Activated T-cell treated with anti-CD3 and anti-CD28 coated beads for 48 hours (primary cell): ENCODE data around the gene CRABP2.

Experiments used
- DNase-seq: peaks from one replicate; pipeline ENCODE4 v3.0.0-alpha.2; 2020; ENCODE audit warnings: low read depth

Gene CRABP2

GRCh38 chr1:156668801-156669637 is 36.4 kb downstream of the CRABP2 start:
- DNase-seq = no peak

- no peak for DNase-seq
These were observed 37.2 kb downstream of the CRABP2 start for GRCh38 chr1:156667968-156668709.

DNA sequence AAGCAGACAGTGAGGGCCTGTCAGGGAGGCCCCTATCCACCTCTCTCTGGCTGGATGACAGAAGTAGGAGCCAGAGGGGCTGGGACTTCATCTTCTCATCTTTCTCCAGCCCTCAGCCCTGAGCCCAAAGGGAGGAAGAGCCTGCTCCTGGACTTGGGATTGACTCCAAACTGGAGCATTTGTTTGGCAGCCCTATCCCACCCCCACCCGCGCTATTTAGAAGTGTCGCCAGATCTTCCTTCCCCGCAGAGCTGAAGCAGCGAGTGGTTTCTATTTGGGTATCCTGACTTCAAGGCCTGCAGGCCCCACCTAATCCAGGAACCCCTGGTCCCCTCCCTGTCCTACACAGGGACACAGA is 37.8 kb downstream of the CRABP2 start:
- no peak for DNase-seq

DNA sequence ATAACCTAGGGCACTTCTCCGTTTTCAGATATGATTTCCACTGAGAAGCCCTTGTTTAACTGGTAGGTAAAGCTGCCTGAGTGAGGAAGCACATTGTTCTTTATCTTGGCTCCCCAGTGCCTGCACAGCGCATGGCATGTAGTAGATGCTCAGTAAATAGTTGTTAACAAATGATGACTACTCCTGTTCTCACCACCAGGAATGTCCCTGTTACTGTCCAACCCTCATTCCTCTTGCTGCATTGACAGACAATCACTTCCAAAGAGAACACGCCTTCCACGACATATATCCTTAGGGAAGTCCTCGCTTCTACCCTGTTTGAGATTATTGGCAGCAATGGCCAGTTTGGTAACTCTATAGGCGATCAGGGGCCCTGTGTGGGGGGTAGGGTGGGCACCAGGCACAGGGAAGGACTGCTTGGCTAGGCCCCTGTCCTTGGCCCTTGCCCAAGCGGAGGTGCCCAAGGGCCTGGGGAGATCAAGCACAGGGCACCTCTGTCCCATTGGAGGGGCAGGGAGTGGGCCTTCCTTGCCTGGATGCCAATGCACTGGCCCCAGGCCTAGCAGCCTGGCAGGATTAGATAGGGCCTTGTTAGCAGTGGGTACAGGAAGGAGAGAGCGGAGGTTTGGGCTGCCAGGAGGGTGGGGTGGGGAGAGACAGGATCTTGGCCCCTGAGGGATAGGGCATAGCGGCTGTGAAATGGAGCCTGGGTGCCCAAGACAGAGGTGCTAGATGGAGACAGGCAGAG is 38.3 kb downstream of the CRABP2 start:
- DNase-seq = no peak

DNA sequence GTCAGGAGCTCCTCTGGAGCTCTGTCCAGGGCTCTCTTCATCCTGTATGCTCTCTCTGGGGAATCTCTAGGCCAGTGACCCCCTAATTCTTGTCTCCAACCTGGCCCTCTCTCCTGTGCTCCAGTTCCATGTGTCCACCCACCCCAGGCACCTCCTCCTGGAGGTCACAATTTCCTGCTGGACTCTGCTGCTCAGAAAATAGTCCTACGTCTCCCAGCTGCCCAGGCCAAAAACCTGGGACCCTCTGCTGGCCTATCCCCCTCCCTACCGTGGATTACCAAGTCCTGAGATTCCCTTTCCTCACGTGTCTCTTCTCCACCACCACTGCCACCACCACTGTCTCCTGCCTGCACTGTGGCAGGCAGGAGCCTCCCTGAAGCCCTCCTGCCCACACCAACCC is 39.8 kb downstream of the CRABP2 start:
- DNase-seq = no peak

DNA sequence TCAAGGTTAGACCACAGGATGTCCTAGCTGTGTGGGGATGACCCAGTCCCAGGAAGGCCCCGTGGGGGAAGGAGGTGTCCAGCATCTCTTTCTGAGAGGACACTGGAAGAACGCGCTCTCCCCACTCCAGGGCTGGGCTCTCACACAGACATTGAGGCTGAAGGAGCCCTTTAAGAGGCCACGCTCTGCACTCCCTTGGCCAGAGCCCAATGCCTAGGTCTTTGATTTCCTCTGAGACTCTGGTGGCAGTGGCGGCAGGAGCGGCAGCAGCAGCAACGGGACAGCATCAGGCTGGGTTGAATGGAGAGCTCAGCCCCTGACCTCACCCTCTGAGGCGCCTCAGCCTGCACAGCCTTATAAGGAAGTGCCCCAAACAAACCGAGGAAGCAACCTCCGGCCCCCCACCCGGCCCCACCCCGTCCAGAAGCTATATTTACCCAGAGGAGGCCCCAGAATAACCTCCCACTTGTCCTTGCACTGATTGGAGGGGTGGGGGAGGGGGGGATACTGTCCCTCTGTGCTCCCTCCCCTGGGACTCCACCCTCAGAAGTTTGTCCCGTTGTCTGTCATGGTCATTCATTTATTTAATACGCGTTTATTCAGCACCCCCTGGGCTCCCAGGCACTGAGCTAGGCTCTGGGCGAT is 40.5 kb downstream of the CRABP2 start:
- DNase-seq = no peak

DNA sequence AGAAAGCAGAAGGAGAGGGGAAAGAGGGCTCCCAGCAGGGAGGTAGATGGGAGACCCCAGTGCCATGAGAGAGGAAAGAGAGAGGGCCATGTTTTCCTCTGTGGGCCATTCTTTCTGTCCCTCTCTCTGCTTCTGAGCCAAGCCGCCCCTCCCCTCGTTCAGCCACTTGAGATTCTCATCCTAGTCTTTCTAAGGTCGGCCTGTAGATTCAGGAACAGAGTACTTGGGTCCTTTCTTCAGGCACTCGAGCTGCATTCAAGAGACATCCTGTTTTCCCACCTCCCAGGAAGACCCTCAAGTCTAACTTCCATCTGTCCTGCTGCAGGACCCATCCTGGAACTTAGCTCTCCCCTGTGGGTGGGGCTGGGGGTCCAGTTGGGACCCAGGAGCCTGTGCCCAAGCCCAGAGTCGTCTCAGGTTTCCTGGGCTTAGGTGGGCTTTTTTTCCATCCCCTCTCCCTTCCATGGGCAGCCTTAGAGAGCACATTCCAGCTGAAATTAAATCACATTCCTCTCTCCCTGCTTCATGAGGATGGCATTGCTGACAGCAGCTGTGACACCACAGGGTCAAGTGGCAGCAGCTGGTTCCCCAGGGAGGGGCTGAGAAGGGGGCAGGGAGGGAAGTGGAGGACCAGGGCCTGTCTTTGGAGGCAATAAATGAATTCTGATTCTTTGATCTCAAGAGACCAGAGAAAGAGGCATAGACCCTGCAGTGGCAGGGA is 41.2 kb downstream of the CRABP2 start:
- DNase-seq = no peak

- DNase-seq = no peak
These were observed 42.2 kb downstream of the CRABP2 start for GRCh38 chr1:156663178-156663577.

- no peak for DNase-seq
These were observed 42.7 kb downstream of the CRABP2 start for GRCh38 chr1:156662800-156663055.

- DNase-seq = no peak
These were observed 43.2 kb downstream of the CRABP2 start for GRCh38 chr1:156662005-156662799.

DNA sequence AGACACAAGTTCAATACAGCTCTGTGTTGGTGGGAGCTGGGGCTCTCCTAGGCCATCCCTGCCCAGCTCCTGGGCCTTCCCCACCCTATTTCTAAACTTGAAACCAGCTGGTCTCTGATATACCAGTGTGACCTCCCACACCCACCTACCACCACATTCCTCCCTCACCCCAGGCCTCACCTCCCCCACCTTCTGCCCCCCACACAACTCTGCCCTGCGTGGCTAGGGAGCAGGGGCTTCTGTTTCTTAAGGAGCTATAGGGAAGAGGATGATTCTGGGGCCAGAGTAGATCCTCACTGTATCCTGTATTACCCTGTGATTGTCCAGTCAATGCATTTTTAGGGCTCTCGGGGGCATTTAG is 44.7 kb downstream of the CRABP2 start:
- DNase-seq = no peak

GRCh38 chr1:156659988-156660751 is 45.2 kb downstream of the CRABP2 start:
- peak; percentile 96 for DNase-seq

DNA sequence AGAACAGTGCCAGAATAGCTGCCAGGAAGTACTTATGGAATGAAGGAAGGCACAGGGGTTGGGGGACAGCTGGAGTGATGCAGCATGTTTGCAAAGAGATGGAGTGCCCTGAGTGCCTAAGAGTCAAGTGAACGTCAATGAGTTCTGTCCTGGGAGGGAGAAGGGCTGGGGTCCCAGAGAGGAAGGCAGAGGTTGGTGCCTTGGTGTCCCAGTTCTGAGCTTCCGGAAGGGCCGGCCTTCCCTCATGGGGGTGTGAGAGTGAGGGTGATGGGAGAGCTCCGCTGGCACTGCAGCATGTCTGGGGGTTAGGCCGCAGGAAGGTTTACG is 45.8 kb downstream of the CRABP2 start:
- no peak for DNase-seq

GRCh38 chr1:156658945-156659574 is 46.3 kb downstream of the CRABP2 start:
- no peak for DNase-seq

DNA sequence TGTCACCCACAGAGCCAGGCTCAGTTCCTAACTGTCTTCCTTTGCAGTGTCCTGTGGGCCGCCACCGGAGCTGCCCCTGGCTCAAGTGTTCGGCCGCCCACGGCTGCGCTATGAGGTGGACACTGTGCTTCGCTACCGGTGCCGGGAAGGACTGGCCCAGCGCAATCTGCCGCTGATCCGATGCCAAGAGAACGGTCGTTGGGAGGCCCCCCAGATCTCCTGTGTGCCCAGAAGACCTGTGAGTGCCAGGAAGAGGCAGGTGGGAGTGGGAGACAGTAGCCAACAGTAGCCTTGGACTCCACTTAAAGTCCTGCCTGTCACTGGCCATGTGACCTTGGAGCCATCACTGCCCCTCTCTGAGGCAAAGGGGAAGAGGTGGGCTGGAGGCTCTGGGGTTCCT is 46.9 kb downstream of the CRABP2 start:
- no peak for DNase-seq

DNA sequence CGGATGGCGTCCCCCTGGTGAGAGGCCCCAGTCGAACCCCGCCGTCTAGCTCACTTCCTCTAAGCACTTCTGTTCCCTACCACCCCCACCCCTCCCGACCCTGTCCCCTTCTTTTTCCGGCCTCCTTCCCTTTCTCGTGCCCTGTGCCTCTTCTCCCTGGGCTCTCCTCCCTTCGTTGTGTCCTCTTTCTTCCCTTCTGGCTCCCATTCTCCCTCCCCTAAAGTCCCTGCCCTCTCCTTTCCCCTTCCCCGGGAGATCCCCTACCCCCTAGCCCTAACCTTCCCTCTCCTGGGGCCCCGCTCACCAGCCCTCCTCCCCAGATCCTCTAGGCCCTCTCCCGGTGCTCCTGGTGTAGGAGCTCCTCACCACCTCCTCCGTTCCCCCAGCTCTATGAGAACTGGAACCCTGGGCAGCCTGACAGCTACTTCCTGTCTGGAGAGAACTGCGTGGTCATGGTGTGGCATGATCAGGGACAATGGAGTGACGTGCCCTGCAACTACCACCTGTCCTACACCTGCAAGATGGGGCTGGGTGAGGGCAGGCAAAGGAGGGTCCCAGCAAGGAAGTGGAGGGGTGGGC is 47.6 kb downstream of the CRABP2 start:
- no peak for DNase-seq

DNA sequence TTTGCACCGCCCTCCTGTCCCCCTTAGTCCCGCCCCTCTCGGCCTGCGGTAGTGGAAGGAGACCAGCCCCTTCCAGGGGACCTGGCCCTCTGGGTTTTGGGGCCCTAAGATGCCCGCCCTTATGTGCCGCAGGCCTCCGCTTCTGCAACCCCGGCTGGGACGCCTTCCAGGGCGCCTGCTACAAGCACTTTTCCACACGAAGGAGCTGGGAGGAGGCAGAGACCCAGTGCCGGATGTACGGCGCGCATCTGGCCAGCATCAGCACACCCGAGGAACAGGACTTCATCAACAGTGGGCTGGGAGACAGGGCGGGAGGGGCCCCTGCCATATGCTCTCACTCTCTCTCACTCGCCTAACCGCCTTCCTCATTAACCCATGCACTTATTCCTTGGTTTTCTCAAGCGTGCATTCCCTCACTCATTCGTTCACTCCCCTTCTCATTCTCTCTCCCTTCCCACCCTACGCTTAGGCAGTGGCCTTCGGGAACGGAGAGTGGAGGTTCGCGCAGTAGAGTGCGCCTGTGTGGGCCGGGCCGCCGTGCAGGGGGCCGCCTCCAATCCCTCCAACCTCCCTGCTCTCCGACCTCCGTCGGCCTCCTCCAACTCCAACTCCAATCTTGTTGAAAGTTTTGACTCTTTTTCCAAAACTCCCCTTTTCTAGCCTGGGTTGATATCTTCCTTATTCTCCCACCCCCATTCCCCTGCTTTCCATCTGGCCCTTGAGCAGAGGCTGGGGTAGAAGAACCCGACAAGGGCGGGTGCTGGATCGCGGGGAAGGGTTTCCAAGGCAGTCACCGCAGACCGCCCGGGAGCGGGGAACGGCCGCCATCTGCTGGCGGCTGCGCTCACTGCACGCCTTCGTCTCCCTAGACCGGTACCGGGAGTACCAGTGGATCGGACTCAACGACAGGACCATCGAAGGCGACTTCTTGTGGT is 48.3 kb downstream of the CRABP2 start:
- DNase-seq = peak; percentile 73

GRCh38 chr1:156655904-156656516 is 49.4 kb downstream of the CRABP2 start:
- DNase-seq = no peak
